ENCODE data around the gene COG2. TPM values are rescaled to one million over a fixed set of nuclear protein-coding genes. Genes with fewer than 3 reads are reported as not detected.
A peak's percentile ranks its signal among the peaks of the same experiment; 100 is the strongest.
"Not testable (repeated sequence)": the region's sequence is repeated elsewhere in the genome, so short reads cannot be mapped to it uniquely, and the experiment has no call there.

Gene COG2
- total RNA-seq, 1 donor from 2014 or later: 34.0 TPM

- Mint-ChIP-seq H3K4me1 (ENCODE audit: unreplicated experiment) (peaks cover 26% of the 10 kb centered on the region), H3K27ac (no peak overlapping the region)
- TF ChIP-seq CTCF (conservative IDR thresholded peaks at IDR 0.05): no peak
These were observed 71.2 kb downstream of the COG2 start for GRCh38 chr1:230713547-230713914.

GRCh38 chr1:230713915-230714764 lies 71.9 kb downstream of the COG2 start, which contains the start of gene AGT:
AGT (minus strand) TSS chr1:230714122; CDS start chr1:230710823, 3,299 bp downstream.
- TF ChIP-seq CTCF (conservative IDR thresholded peaks at IDR 0.05): no peak
- Mint-ChIP-seq H3K9me3 (no peaks in the 10 kb centered on the region), H3K27ac (peak within 1 kb of the TSS; percentile 7), H3K36me3 (no peaks in the 10 kb centered on the region), H3K4me3 (peak within 1 kb of the TSS; percentile 66), H3K27me3 (no peaks in the 10 kb centered on the region), H3K4me1 (ENCODE audit: unreplicated experiment) (peaks cover 20% of the 10 kb centered on the region)
- DNase-seq (ENCODE audit: extremely low spot score, unreplicated experiment): no peak

More at GRCh38 chr1:230713547-230713914, 71.2 kb downstream of the COG2 start:
- Mint-ChIP-seq H3K4me3 (peak overlapping the region; percentile 66), H3K36me3 (no peaks in the 10 kb centered on the region), H3K27me3 (peaks cover under 1% of the 10 kb centered on the region), H3K9me3 (no peaks in the 10 kb centered on the region)
- no peak for DNase-seq (ENCODE audit: extremely low spot score, unreplicated experiment)

GRCh38 chr1:230715510-230715909 lies 73.2 kb downstream of the COG2 start:
- no peak overlapping the region for H3K4me3 Mint-ChIP-seq
- H3K4me1 Mint-ChIP-seq (ENCODE audit: unreplicated experiment): peaks cover 20% of the 10 kb centered on the region
- H3K27ac Mint-ChIP-seq: no peak overlapping the region
- DNase-seq (ENCODE audit: extremely low spot score, unreplicated experiment): no peak
- no peaks in the 10 kb centered on the region for H3K27me3 Mint-ChIP-seq
- H3K36me3 Mint-ChIP-seq: no peaks in the 10 kb centered on the region
- H3K9me3 Mint-ChIP-seq: no peaks in the 10 kb centered on the region
- TF ChIP-seq CTCF (conservative IDR thresholded peaks at IDR 0.05): no peak

- H3K4me1 Mint-ChIP-seq (ENCODE audit: unreplicated experiment): peaks cover 20% of the 10 kb centered on the region
- H3K4me3 Mint-ChIP-seq; H3K36me3 Mint-ChIP-seq; H3K9me3 Mint-ChIP-seq; H3K27me3 Mint-ChIP-seq; H3K27ac Mint-ChIP-seq; DNase-seq (ENCODE audit: extremely low spot score, unreplicated experiment): not testable (repeated sequence)
These were observed 74.2 kb downstream of the COG2 start for GRCh38 chr1:230716453-230716852.

GRCh38 chr1:230717251-230717650 lies 75.0 kb downstream of the COG2 start:
- Mint-ChIP-seq H3K36me3 (no peaks in the 10 kb centered on the region), H3K4me1 (ENCODE audit: unreplicated experiment) (peaks cover 20% of the 10 kb centered on the region), H3K4me3 (no peak overlapping the region), H3K27me3 (peaks cover 4% of the 10 kb centered on the region), H3K27ac (no peak overlapping the region), H3K9me3 (peaks cover 4% of the 10 kb centered on the region)
- no peak for DNase-seq (ENCODE audit: extremely low spot score, unreplicated experiment)
- TF ChIP-seq CTCF (conservative IDR thresholded peaks at IDR 0.05): no peak

GRCh38 chr1:230721849-230722522 lies 79.7 kb downstream of the COG2 start:
- H3K4me3 Mint-ChIP-seq; H3K9me3 Mint-ChIP-seq; H3K36me3 Mint-ChIP-seq; H3K27ac Mint-ChIP-seq; H3K4me1 Mint-ChIP-seq (ENCODE audit: unreplicated experiment); DNase-seq (ENCODE audit: extremely low spot score, unreplicated experiment); H3K27me3 Mint-ChIP-seq: not testable (repeated sequence)

All from type B pancreatic cell (in vitro differentiated cells).